ENCODE data around the gene PDLIM5.

- TF ChIP-seq, protein P1, sequence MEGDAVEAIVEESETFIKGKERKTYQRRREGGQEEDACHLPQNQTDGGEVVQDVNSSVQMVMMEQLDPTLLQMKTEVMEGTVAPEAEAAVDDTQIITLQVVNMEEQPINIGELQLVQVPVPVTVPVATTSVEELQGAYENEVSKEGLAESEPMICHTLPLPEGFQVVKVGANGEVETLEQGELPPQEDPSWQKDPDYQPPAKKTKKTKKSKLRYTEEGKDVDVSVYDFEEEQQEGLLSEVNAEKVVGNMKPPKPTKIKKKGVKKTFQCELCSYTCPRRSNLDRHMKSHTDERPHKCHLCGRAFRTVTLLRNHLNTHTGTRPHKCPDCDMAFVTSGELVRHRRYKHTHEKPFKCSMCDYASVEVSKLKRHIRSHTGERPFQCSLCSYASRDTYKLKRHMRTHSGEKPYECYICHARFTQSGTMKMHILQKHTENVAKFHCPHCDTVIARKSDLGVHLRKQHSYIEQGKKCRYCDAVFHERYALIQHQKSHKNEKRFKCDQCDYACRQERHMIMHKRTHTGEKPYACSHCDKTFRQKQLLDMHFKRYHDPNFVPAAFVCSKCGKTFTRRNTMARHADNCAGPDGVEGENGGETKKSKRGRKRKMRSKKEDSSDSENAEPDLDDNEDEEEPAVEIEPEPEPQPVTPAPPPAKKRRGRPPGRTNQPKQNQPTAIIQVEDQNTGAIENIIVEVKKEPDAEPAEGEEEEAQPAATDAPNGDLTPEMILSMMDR (conservative IDR thresholded peaks at IDR 0.05; ENCODE audit: low read length), result no peak
- no peak for TF ChIP-seq EZH2phosphoT487 (IDR thresholded peaks at IDR 0.05; ENCODE audit: borderline replicate concordance, low read depth, low read length)
Measured at GRCh38 chr4:94558392-94558904, 106.7 kb downstream of the PDLIM5 start.
